ENCODE results near the gene SLC7A14.

- no peak for TF ChIP-seq ZFP36 (IDR thresholded peaks at IDR 0.05; ENCODE audit: borderline replicate concordance, partially characterized antibody)
- TF ChIP-seq, protein P1, sequence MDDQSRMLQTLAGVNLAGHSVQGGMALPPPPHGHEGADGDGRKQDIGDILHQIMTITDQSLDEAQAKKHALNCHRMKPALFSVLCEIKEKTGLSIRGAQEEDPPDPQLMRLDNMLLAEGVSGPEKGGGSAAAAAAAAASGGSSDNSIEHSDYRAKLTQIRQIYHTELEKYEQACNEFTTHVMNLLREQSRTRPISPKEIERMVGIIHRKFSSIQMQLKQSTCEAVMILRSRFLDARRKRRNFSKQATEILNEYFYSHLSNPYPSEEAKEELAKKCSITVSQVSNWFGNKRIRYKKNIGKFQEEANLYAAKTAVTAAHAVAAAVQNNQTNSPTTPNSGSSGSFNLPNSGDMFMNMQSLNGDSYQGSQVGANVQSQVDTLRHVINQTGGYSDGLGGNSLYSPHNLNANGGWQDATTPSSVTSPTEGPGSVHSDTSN (IDR thresholded peaks at IDR 0.05), result no peak
- TF ChIP-seq POLR2A (IDR thresholded peaks at IDR 0.05; ENCODE audit: low read length), result no peak
- no peak for TF ChIP-seq NR3C1 (IDR thresholded peaks at IDR 0.05)
- TF ChIP-seq, protein P2, sequence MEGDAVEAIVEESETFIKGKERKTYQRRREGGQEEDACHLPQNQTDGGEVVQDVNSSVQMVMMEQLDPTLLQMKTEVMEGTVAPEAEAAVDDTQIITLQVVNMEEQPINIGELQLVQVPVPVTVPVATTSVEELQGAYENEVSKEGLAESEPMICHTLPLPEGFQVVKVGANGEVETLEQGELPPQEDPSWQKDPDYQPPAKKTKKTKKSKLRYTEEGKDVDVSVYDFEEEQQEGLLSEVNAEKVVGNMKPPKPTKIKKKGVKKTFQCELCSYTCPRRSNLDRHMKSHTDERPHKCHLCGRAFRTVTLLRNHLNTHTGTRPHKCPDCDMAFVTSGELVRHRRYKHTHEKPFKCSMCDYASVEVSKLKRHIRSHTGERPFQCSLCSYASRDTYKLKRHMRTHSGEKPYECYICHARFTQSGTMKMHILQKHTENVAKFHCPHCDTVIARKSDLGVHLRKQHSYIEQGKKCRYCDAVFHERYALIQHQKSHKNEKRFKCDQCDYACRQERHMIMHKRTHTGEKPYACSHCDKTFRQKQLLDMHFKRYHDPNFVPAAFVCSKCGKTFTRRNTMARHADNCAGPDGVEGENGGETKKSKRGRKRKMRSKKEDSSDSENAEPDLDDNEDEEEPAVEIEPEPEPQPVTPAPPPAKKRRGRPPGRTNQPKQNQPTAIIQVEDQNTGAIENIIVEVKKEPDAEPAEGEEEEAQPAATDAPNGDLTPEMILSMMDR (IDR thresholded peaks at IDR 0.05), result no peak
- no peak for TF ChIP-seq KDM1A (IDR thresholded peaks at IDR 0.05; ENCODE audit: low read depth)
- no peak for TF ChIP-seq JUN (IDR thresholded peaks at IDR 0.05)
- no peak for TF ChIP-seq MAZ (IDR thresholded peaks at IDR 0.05; ENCODE audit: borderline replicate concordance, low read depth, low read length)
- TF ChIP-seq NPAS2 (CRISPR knock-in tag; IDR thresholded peaks at IDR 0.05; ENCODE audit: borderline replicate concordance), result no peak
- no peak for TF ChIP-seq EP300 (IDR thresholded peaks at IDR 0.05)
Observed at GRCh38 chr3:170441412-170441811, 144.5 kb downstream of the SLC7A14 start.
